Measurements from ENCODE around the gene GDF2.

Gene GDF2

DNA sequence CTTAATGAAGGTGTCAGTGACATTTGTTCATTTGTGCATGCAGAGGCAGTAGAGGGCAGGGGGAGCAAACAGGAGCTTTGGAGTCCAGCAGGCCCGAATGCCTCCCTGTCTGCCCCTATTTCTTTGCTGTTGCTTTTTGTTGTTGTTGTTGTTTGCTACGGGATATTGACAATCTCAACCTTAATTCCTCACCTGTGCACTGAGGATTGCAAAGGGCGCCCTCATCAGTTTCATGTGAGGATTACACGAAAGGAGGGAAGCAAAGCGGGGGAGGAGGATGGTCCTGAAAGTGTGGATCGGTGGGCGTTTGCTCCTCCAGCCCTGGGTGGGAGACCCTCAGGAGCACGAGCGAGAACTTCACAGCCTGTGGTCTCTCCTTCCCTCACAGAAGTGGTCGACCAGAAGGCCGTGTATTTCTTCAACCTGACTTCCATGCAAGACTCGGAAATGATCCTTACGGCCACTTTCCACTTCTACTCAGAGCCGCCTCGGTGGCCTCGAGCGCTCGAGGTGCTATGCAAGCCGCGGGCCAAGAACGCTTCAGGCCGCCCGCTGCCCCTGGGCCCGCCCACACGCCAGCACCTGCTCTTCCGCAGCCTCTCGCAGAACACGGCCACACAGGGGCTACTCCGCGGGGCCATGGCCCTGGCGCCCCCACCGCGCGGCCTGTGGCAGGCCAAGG is 12.7 kb upstream of the GDF2 start:
- no peak overlapping the region for H3K4me3 ChIP-seq (replicated peaks; ENCODE audit: low read depth, low read length)
- no peak for DNase-seq (ENCODE audit: extremely low read depth, low read depth)
- TF ChIP-seq, protein P1, sequence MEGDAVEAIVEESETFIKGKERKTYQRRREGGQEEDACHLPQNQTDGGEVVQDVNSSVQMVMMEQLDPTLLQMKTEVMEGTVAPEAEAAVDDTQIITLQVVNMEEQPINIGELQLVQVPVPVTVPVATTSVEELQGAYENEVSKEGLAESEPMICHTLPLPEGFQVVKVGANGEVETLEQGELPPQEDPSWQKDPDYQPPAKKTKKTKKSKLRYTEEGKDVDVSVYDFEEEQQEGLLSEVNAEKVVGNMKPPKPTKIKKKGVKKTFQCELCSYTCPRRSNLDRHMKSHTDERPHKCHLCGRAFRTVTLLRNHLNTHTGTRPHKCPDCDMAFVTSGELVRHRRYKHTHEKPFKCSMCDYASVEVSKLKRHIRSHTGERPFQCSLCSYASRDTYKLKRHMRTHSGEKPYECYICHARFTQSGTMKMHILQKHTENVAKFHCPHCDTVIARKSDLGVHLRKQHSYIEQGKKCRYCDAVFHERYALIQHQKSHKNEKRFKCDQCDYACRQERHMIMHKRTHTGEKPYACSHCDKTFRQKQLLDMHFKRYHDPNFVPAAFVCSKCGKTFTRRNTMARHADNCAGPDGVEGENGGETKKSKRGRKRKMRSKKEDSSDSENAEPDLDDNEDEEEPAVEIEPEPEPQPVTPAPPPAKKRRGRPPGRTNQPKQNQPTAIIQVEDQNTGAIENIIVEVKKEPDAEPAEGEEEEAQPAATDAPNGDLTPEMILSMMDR (IDR thresholded peaks at IDR 0.05; ENCODE audit: low read depth, low read length, missing control alignments): peak; percentile 38

- no peak overlapping the region for H3K4me3 ChIP-seq (replicated peaks; ENCODE audit: low read depth, low read length)
- TF ChIP-seq, protein P1 (IDR thresholded peaks at IDR 0.05; ENCODE audit: low read depth, low read length, missing control alignments): no peak
- no peak for DNase-seq (ENCODE audit: extremely low read depth, low read depth)
Measured at GRCh38 chr10:47310090-47310505, 12.2 kb upstream of the GDF2 start.

DNA sequence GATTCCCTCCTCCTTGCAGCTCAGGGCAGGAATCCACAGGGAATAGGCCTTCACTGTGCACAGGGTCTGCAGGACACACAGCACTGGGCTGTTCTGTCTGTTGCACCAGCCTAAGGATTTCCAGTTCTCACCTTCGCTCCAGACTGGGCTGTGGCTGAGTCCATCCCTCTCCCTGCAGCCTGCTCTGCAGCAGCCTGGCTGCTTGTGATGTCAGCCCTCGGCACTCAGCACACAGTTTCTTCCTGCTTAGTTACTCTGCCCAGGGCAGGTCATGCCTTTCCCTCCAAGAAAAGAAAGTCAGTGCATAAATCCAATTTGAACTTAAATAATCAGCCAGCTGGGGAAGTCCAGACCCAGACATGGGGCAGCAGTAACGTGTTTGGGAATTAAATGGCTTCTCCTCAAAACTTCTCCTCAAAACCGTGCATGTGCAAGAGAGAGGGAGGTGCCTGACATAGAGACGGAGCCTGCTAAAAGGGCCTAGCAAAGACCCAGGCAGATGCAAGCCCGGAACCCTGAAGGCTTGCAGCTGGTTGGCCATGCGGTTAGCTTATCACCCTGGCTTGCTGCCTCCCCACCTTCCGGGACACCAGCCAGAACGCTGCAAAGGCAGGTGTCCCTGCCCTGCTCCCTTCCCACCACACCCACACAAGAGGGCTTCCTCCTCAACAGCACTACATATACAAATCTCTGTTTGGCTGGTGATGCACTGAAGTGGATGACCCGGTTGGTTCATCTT is 10.9 kb upstream of the GDF2 start:
- TF ChIP-seq, protein P1 (IDR thresholded peaks at IDR 0.05; ENCODE audit: low read depth, low read length, missing control alignments): no peak
- no peak overlapping the region for H3K4me3 ChIP-seq (replicated peaks; ENCODE audit: low read depth, low read length)
- no peak for DNase-seq (ENCODE audit: extremely low read depth, low read depth)

GRCh38 chr10:47311932-47312662 is 10.2 kb upstream of the GDF2 start:
- TF ChIP-seq, protein P1 (IDR thresholded peaks at IDR 0.05; ENCODE audit: low read depth, low read length, missing control alignments): peak; percentile 89
- peak; percentile 3 for DNase-seq (ENCODE audit: extremely low read depth, low read depth)
- no peak overlapping the region for H3K4me3 ChIP-seq (replicated peaks; ENCODE audit: low read depth, low read length)

- DNase-seq (ENCODE audit: extremely low read depth, low read depth): no peak
- no peak overlapping the region for H3K4me3 ChIP-seq (replicated peaks; ENCODE audit: low read depth, low read length)
- TF ChIP-seq, protein P1 (IDR thresholded peaks at IDR 0.05; ENCODE audit: low read depth, low read length, missing control alignments): no peak
Measured at GRCh38 chr10:47312663-47312995, 9.6 kb upstream of the GDF2 start.

DNA sequence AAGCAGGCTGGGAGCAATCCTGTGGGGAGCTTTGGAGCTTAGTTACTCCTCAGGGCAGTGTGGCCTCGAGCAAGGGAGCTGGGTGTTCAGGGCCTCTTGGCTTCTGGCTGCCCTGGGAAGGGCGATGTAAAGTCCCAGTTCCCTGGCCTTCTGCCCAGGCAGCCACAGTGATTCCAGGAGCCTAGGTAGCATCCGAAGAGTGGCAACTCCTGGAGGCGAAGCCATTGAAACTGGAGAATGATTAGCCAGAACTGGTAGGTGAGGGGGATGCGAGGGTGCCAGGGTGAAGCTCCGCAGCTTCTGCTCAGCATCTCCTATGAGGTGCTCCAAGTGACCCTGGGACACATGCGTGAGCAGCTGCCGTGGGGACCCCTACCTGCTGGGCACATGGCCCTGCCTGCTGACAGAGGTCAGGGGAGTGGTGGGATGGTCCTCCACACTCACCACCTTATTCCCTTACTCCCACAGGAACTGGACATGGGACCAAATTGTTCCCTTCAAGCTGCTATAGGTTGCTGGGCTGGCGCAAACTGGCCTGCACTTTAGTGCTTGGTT is 7.8 kb upstream of the GDF2 start:
- H3K4me3 ChIP-seq (replicated peaks; ENCODE audit: low read depth, low read length): no peak overlapping the region
- TF ChIP-seq, protein P1 (IDR thresholded peaks at IDR 0.05; ENCODE audit: low read depth, low read length, missing control alignments): no peak
- DNase-seq (ENCODE audit: extremely low read depth, low read depth): no peak

Measured in HFF-Myc (cell line).